A549 treated with AZD2906 at 1 μM for 4 hours (cell line): Measurements from ENCODE around the gene VGLL2. TPM values are rescaled to one million over a fixed set of nuclear protein-coding genes. Genes with fewer than 3 reads are reported as not detected.

Experiments used
- total RNA-seq: library from RNA; stranded (reverse); fragments of 200-300 nt; extraction: Qiagen RNA extraction; gene quantifications from 5 replicates; pipeline ENCODE4 v1.2.3, GENCODE V29; 2022

Gene VGLL2
- not detected in 5 replicates for total RNA-seq

GRCh38 chr6:117265410-117266256 is at the start of gene VGLL2:
VGLL2 (plus strand) TSS chr6:117265558; CDS start chr6:117265764, 206 bp downstream.

Other genes with a start within 250 kb of the VGLL2 start
- gene ROS1, start 160.4 kb downstream of the VGLL2 start, total RNA-seq: 0.21 to 0.29 TPM (median 0.22 TPM) in 5 replicates
- 22.4 to 26.3 TPM (median 24.5 TPM) in 5 replicates for gene DCBLD1, start 217.1 kb downstream of the VGLL2 start, total RNA-seq